Endothelial cell of umbilical vein (primary cell): ENCODE measurements around the gene GATA1. TPM values are rescaled to one million over a fixed set of nuclear protein-coding genes. Genes with fewer than 3 reads are reported as not detected.

Experiments
- BruUV-seq: library from RNA; stranded (reverse); fragments of 400-500 nt; replicated peaks from 2 replicates; lab custom pipeline; 2021; lab: Mats Ljungman, UMichigan
- CTCF ChIA-PET: fragments of 300-600, 350-600 bp; sonication (Branson Sonifier 250); formaldehyde crosslinking; loops from one replicate; lab custom pipeline; 2021; ENCODE audit warnings: antibody characterized with exemption, inconsistent platforms; lab: Charles Lee
- POLR2A ChIA-PET: fragments of 300-600, 350-600 bp; sonication (Branson Sonifier 250); formaldehyde crosslinking; loops from one replicate; lab custom pipeline; 2021; ENCODE audit warnings: antibody characterized with exemption, inconsistent platforms; lab: Charles Lee
- DNase-seq: peaks from one replicate; pipeline ENCODE4 v3.0.0-alpha.2; 2011; ENCODE audit warnings: low read depth, low spot score
- FAIRE-seq: peaks from 2 replicates; lab custom pipeline; 2011; peaks lifted over from hg19 to GRCh38; lab: Jason Lieb, UNC
- H2AFZ ChIP-seq: 2 replicates; pipeline ENCODE4 v1.6.0; 2012; ENCODE audit warnings: low read depth, low read length, control low read depth, inconsistent platforms
- H3K27ac ChIP-seq: 2 replicates; pipeline ENCODE4 v1.5.1; 2011; ENCODE audit warnings: low read depth, mild to moderate bottlenecking, control low read depth, low read length, moderate library complexity; ENCODE audit not compliant: insufficient read depth
- H3K27me3 ChIP-seq, 2 experiments: 2 replicates each; pipeline versions ENCODE4 v1.6.0 to v1.6.1; 2011; ENCODE audit warnings: low read length in 2 of 2, mixed read lengths in 1 of 2; ENCODE audit not compliant: control insufficient read depth in 2 of 2, insufficient read depth in 2 of 2
- H3K36me3 ChIP-seq, 2 experiments: 2 replicates in 1 of 2; 3 replicates in 1 of 2; pipeline ENCODE4 v1.5.1; 2011; ENCODE audit warnings: low read length in 2 of 2, mild to moderate bottlenecking in 1 of 2, moderate library complexity in 1 of 2; ENCODE audit not compliant: control insufficient read depth in 2 of 2, insufficient read depth in 2 of 2; ENCODE audit errors: extremely low read depth in 1 of 2
- H3K4me1 ChIP-seq: 3 replicates; pipeline ENCODE4 v1.5.1; 2011; ENCODE audit warnings: mild to moderate bottlenecking, low read length; ENCODE audit not compliant: control insufficient read depth, insufficient read depth; ENCODE audit errors: extremely low read depth
- H3K4me2 ChIP-seq: 2 replicates; pipeline ENCODE4 v1.6.1; 2011; ENCODE audit warnings: low read length, control low read depth, mixed read lengths; ENCODE audit not compliant: insufficient read depth
- H3K4me3 ChIP-seq, 3 experiments: fragments of 200-600 bp in 1 of 3; sonication (generic), shearing (Covaris generic) in 1 of 3; replicated peaks in 1 of 3; 2 replicates each; pipeline ENCODE4 v1.5.1; 2011 to 2016; ENCODE audit warnings: control low read depth in 3 of 3, low read length in 3 of 3, mild to moderate bottlenecking in 2 of 3, inconsistent platforms in 1 of 3, low read depth in 1 of 3, moderate library complexity in 1 of 3; ENCODE audit not compliant: insufficient read depth in 1 of 3
- H3K79me2 ChIP-seq: 2 replicates; pipeline ENCODE4 v1.6.0; 2012; ENCODE audit warnings: low read length, inconsistent platforms; ENCODE audit not compliant: control insufficient read depth, insufficient read depth
- H3K9ac ChIP-seq: replicated peaks from 2 replicates; pipeline ENCODE3; 2011; ENCODE audit warnings: low read length, control low read depth; ENCODE audit not compliant: insufficient read depth; ENCODE audit errors: extremely low read depth
- H3K9me1 ChIP-seq: replicated peaks from 3 replicates; pipeline ENCODE4 v1.6.0; 2011; ENCODE audit warnings: mild to moderate bottlenecking, low read length; ENCODE audit not compliant: control insufficient read depth, insufficient read depth; ENCODE audit errors: extremely low read depth
- H3K9me3 ChIP-seq: replicated peaks from 2 replicates; pipeline ENCODE4 v1.5.1; 2012; ENCODE audit warnings: low read length, inconsistent platforms; ENCODE audit not compliant: control insufficient read depth, insufficient read depth
- H4K20me1 ChIP-seq: replicated peaks from 2 replicates; pipeline ENCODE3; 2011; ENCODE audit warnings: mild to moderate bottlenecking, low read length; ENCODE audit not compliant: control insufficient read depth, insufficient read depth; ENCODE audit errors: extremely low read depth
- EZH2 ChIP-seq: IDR thresholded peaks from 2 replicates; pipeline ENCODE4 v1.6.1; 2012; ENCODE audit warnings: borderline replicate concordance, low read depth, mild to moderate bottlenecking, moderate library complexity, low read length, inconsistent platforms; ENCODE audit not compliant: severe bottlenecking
- FOS ChIP-seq: IDR thresholded peaks from 2 replicates; pipeline ENCODE4 v1.6.1; 2011; ENCODE audit warnings: mild to moderate bottlenecking, low read length, moderate library complexity, borderline replicate concordance; ENCODE audit not compliant: insufficient read depth
- GATA2 ChIP-seq: IDR thresholded peaks from 2 replicates; pipeline ENCODE4 v1.7.0; 2011; ENCODE audit warnings: low read depth, mild to moderate bottlenecking, moderate library complexity, mixed read lengths, low read length; ENCODE audit not compliant: insufficient read length, insufficient read depth
- JUN ChIP-seq: IDR thresholded peaks from 2 replicates; pipeline ENCODE4 v1.6.1; 2011; ENCODE audit warnings: borderline replicate concordance, low read depth; ENCODE audit not compliant: insufficient read length, insufficient read depth
- MYC ChIP-seq: IDR thresholded peaks from one replicate; pipeline ENCODE4 v1.6.1; 2011; ENCODE audit warnings: mild to moderate bottlenecking, low read depth, low read length
- POLR2A ChIP-seq: IDR thresholded peaks from 2 replicates; pipeline ENCODE4 v1.6.1; 2012; ENCODE audit warnings: low read depth, mild to moderate bottlenecking, control low read depth, low read length
- POLR2AphosphoS5 ChIP-seq: IDR thresholded peaks from 2 replicates; pipeline ENCODE4 v1.6.1; 2012; ENCODE audit warnings: low read depth, mild to moderate bottlenecking, control low read depth, low read length, moderate library complexity; ENCODE audit not compliant: insufficient read depth
- dilution Hi-C: fragments of 300-500 bp; cut with MboI; formaldehyde crosslinking; loops from one replicate; pipeline ENCODE4 v1.15.0; 2019; ENCODE audit warnings: low sequenced_read_pairs; ENCODE audit not compliant: extremely low pct_ligation_motif_present
- intact Hi-C: fragments of 100-400 bp; cut with micrococcal nuclease; formaldehyde crosslinking; loops from one replicate; pipeline ENCODE4 v1.10.0; 2022
- polyA plus RNA-seq, 4 experiments: library from polyadenylated mRNA; depleted of rRNA in 3 of 4; stranded (reverse) in 3 of 4; unstranded in 1 of 4; fragments of >200 nt; gene quantifications; 2 replicates each; pipeline versions ENCODE4 v1.2.1 to v1.2.3, GENCODE V29; 2011 to 2012; ENCODE audit warnings: missing spikeins in 1 of 4
- total RNA-seq: library from RNA; stranded (reverse); gene quantifications from 2 replicates; pipeline ENCODE4 v1.2.3, GENCODE V29; 2021
- TF ChIP-seq, protein P1 (sequence below): IDR thresholded peaks from 2 replicates; pipeline ENCODE4 v1.6.1; 2011; ENCODE audit not compliant: insufficient read depth, insufficient read length
- TF ChIP-seq, protein P2 (sequence below), 2 donors: IDR thresholded peaks; 1 replicate in 1 of 2; 2 replicates in 1 of 2; pipeline ENCODE4 v1.5.1; 2011; ENCODE audit warnings: low read length in 2 of 2, mild to moderate bottlenecking in 2 of 2, moderate library complexity in 2 of 2, control low read depth in 1 of 2, inconsistent platforms in 1 of 2, low read depth in 1 of 2; ENCODE audit not compliant: insufficient read depth in 1 of 2; ENCODE audit errors: extremely low read depth in 1 of 2

The GATA1 gene
- total and polyA plus RNA-seq, 2 donors (not counting 3 experiments of a cell fraction or from before 2014, with no cell fraction given), result not detected

DNA sequence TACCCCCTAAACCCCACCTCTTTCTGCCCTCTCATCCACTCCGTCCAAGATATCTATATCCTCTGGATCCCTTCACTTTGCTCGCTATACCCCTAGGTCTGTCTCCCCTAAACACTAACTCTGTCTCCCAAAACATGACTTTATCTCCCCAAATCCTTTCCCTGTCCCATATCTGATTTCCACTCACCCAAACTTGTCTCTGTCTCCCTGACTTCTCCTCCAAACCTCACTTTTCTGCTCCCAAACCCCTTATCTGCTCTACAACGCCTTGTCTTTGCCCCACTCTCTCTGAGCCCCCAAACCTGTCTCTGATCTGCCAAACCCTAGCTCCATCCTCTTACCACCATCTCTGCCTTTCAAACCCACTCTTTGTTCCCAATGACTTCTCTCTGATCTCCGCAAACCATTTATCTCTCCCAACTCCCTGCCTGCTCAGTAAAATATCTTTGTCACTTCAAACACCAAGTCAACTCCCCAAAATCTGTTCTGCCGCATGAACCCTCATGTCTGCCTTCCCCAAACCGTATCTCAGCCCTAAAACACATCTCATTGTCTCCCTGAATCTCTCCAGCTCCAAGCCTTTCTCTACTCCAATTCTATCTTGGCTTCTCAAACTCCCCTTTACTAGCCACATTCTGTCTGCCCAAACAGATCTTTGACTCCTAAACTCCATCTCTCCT is 575 bp downstream of the GATA1 start:
- no TSS peak for BruUV-seq
- ChIA-PET POLR2A (no interaction called here), CTCF (no interaction called here)
- Histone ChIP-seq H3K79me2 (no peaks in the 10 kb centered on the region), H3K9me3 (no peaks in the 10 kb centered on the region), H3K9me1 (no peaks in the 10 kb centered on the region), H3K27me3 (no peaks in the 10 kb centered on the region), H2AFZ (no peak overlapping the region), H3K27ac (no peak overlapping the region), H3K4me3 (no peak overlapping the region), H3K4me2 (no peak overlapping the region), H3K9ac (no peak overlapping the region), H4K20me1 (no peaks in the 10 kb centered on the region), H3K4me1 (no peaks in the 10 kb centered on the region), H3K36me3 (no peaks in the 10 kb centered on the region)
- TF ChIP-seq GATA2, result no peak
- TF ChIP-seq FOS, result no peak
- TF ChIP-seq, protein P1, sequence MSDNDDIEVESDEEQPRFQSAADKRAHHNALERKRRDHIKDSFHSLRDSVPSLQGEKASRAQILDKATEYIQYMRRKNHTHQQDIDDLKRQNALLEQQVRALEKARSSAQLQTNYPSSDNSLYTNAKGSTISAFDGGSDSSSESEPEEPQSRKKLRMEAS, result no peak
- TF ChIP-seq MYC, result no peak
- no peak for TF ChIP-seq EZH2
- TF ChIP-seq POLR2AphosphoS5, result no peak
- no peak for TF ChIP-seq POLR2A
- no peak for TF ChIP-seq JUN
- TF ChIP-seq, protein P2, sequence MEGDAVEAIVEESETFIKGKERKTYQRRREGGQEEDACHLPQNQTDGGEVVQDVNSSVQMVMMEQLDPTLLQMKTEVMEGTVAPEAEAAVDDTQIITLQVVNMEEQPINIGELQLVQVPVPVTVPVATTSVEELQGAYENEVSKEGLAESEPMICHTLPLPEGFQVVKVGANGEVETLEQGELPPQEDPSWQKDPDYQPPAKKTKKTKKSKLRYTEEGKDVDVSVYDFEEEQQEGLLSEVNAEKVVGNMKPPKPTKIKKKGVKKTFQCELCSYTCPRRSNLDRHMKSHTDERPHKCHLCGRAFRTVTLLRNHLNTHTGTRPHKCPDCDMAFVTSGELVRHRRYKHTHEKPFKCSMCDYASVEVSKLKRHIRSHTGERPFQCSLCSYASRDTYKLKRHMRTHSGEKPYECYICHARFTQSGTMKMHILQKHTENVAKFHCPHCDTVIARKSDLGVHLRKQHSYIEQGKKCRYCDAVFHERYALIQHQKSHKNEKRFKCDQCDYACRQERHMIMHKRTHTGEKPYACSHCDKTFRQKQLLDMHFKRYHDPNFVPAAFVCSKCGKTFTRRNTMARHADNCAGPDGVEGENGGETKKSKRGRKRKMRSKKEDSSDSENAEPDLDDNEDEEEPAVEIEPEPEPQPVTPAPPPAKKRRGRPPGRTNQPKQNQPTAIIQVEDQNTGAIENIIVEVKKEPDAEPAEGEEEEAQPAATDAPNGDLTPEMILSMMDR (IDR thresholded peaks at IDR 0.05; ENCODE audit: extremely low read depth in 1 of 2, insufficient read depth in 1 of 2, low read depth in 1 of 2, low read length in 2 of 2), result no peak
- intact Hi-C loops (no loop called here), dilution Hi-C loops (no loop called here)
- no peak for FAIRE-seq
- no peak for DNase-seq
